Measurements from ENCODE around the gene TAF1L. TPM values are rescaled to one million over a fixed set of nuclear protein-coding genes. Genes with fewer than 3 reads are reported as not detected.

Gene TAF1L
- total RNA-seq, 4 donors from 2014 or later = under 0.01 to 0.07 TPM; not detected in 2

- Histone ChIP-seq H3K4me3 (no peak overlapping the region), H3K4me1 (no peaks in the 10 kb centered on the region), H3K27ac (no peak overlapping the region), H3K27me3 (no peaks in the 10 kb centered on the region), H3K9me3 (no peaks in the 10 kb centered on the region), H3K36me3 (no peaks in the 10 kb centered on the region)
- TF ChIP-seq POLR2A (IDR thresholded peaks at IDR 0.05) = no peak
- TF ChIP-seq, protein P1, sequence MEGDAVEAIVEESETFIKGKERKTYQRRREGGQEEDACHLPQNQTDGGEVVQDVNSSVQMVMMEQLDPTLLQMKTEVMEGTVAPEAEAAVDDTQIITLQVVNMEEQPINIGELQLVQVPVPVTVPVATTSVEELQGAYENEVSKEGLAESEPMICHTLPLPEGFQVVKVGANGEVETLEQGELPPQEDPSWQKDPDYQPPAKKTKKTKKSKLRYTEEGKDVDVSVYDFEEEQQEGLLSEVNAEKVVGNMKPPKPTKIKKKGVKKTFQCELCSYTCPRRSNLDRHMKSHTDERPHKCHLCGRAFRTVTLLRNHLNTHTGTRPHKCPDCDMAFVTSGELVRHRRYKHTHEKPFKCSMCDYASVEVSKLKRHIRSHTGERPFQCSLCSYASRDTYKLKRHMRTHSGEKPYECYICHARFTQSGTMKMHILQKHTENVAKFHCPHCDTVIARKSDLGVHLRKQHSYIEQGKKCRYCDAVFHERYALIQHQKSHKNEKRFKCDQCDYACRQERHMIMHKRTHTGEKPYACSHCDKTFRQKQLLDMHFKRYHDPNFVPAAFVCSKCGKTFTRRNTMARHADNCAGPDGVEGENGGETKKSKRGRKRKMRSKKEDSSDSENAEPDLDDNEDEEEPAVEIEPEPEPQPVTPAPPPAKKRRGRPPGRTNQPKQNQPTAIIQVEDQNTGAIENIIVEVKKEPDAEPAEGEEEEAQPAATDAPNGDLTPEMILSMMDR (IDR thresholded peaks at IDR 0.05) = no peak
- DNase-seq = no peak
- intact Hi-C loops (cut with DNase I; ENCODE audit: low total_unique reads) = no loop called here
Measured at GRCh38 chr9:32590476-32590875, 45.0 kb downstream of the TAF1L start.

- DNase-seq = no peak
- H3K27ac ChIP-seq = no peak overlapping the region
- no peaks in the 10 kb centered on the region for H3K27me3 ChIP-seq
- no peak overlapping the region for H3K4me3 ChIP-seq
- intact Hi-C loops (cut with DNase I; ENCODE audit: low total_unique reads) = no loop called here
- H3K4me1 ChIP-seq = no peaks in the 10 kb centered on the region
- no peak for TF ChIP-seq POLR2A (IDR thresholded peaks at IDR 0.05)
- TF ChIP-seq, protein P1 (IDR thresholded peaks at IDR 0.05) = peak in 3 of 4 experiments; percentile 9 to 34 (median 22)
- H3K9me3 ChIP-seq = no peaks in the 10 kb centered on the region
- no peaks in the 10 kb centered on the region for H3K36me3 ChIP-seq
Measured at GRCh38 chr9:32589083-32589723, 46.3 kb downstream of the TAF1L start.

GRCh38 chr9:32587901-32588300 is 47.6 kb downstream of the TAF1L start:
- no peak overlapping the region for H3K27ac ChIP-seq
- no peak for TF ChIP-seq POLR2A (IDR thresholded peaks at IDR 0.05)
- TF ChIP-seq, protein P1 (IDR thresholded peaks at IDR 0.05) = no peak
- no peak for DNase-seq
- H3K4me1 ChIP-seq = no peaks in the 10 kb centered on the region
- H3K4me3 ChIP-seq = no peak overlapping the region
- intact Hi-C loops (cut with DNase I; ENCODE audit: low total_unique reads) = no loop called here
- H3K27me3 ChIP-seq = no peaks in the 10 kb centered on the region
- H3K36me3 ChIP-seq = no peaks in the 10 kb centered on the region
- no peaks in the 10 kb centered on the region for H3K9me3 ChIP-seq

DNA sequence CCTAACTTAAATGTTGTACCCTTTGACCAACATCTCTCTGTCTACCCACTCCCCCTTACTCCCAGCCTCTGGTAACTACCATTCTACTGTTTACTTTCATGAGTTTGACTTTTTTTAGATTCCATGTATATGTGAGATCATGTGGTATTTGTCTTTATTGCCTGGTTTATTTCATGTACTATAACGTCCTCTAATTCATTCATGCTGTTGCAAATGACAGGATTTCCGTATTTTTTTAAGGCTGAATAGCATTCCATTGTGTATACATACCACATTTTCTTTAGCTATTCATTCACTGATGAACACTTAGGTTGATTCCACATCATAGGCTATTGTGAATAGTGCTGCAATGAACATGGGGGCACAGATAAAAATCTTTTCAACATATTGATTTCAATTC is 50.7 kb downstream of the TAF1L start:
- DNase-seq = no peak
- Histone ChIP-seq H3K27me3 (no peaks in the 10 kb centered on the region), H3K9me3 (no peaks in the 10 kb centered on the region), H3K27ac (no peak overlapping the region), H3K4me3 (no peak overlapping the region), H3K36me3 (no peaks in the 10 kb centered on the region), H3K4me1 (no peaks in the 10 kb centered on the region)
- intact Hi-C loops (cut with DNase I; ENCODE audit: low total_unique reads) = loop anchor here (5.0 kb wide), 1 partner anchor 207 kb away; no protein-coding TSS in a partner anchor
- TF ChIP-seq POLR2A (IDR thresholded peaks at IDR 0.05) = no peak
- TF ChIP-seq, protein P1 (IDR thresholded peaks at IDR 0.05) = no peak

- peak in 1 of 2 donors; percentile 19 for DNase-seq
- TF ChIP-seq, protein P1 (IDR thresholded peaks at IDR 0.05) = peak; percentile 11 to 29 (median 26)
- no peak for TF ChIP-seq POLR2A (IDR thresholded peaks at IDR 0.05)
- intact Hi-C loops (cut with DNase I; ENCODE audit: low total_unique reads) = loop anchor here (5.0 kb wide), 1 partner anchor 204 kb away; no protein-coding TSS in a partner anchor
- H3K4me3 ChIP-seq = no peak overlapping the region
- H3K4me1 ChIP-seq = no peaks in the 10 kb centered on the region
- no peaks in the 10 kb centered on the region for H3K36me3 ChIP-seq
- no peak overlapping the region for H3K27ac ChIP-seq
- H3K27me3 ChIP-seq = no peaks in the 10 kb centered on the region
- no peaks in the 10 kb centered on the region for H3K9me3 ChIP-seq
Measured at GRCh38 chr9:32581512-32582143, 53.8 kb downstream of the TAF1L start.
